ENCODE data around the gene PPIE. TPM values are rescaled to one million over a fixed set of nuclear protein-coding genes. Genes with fewer than 3 reads are reported as not detected.

PPIE gene
- total RNA-seq, 1 experiment from 2014 or later = 73.8 TPM

- Histone ChIP-seq H3K4me2 (ENCODE audit: low read length) (no peak overlapping the region), H3K27ac (ENCODE audit: low read depth, low read length) (no peak overlapping the region), H3K79me2 (ENCODE audit: insufficient read depth, low read length) (0 out of 2 replicates have a peak, but pooled peaks cover 2% of the 10 kb centered on the region), H3K4me1 (ENCODE audit: control insufficient read depth in 1 of 2, insufficient read depth in 2 of 2, low read length in 2 of 2) (no peaks in the 10 kb centered on the region), H4K20me1 (ENCODE audit: insufficient read depth) (no peaks in the 10 kb centered on the region), H3K9ac (ENCODE audit: low read length) (no peak overlapping the region), H3K27me3 (ENCODE audit: insufficient read depth, low read length) (no peaks in the 10 kb centered on the region), H2AFZ (ENCODE audit: low read depth, low read length, poor library complexity, severe bottlenecking) (no peak overlapping the region), H3K4me3 (replicated peaks in 1 of 2; ENCODE audit: low read depth in 1 of 2, low read length in 2 of 2) (no peak overlapping the region), H3K9me2 (ENCODE audit: insufficient read depth) (no peaks in the 10 kb centered on the region), H3K36me3 (ENCODE audit: control insufficient read depth in 1 of 2, insufficient read depth in 2 of 2, low read length in 2 of 2) (peaks cover 57 to 79% of the 10 kb centered on the region in 2 experiments), H3K9me3 (ENCODE audit: control insufficient read depth in 1 of 2, insufficient read depth in 1 of 2, low read depth in 1 of 2, low read length in 2 of 2) (no peaks in the 10 kb centered on the region)
- TF ChIP-seq POLR2A (IDR thresholded peaks at IDR 0.05; ENCODE audit: borderline replicate concordance, extremely low read depth, insufficient read depth, insufficient read length) = no peak
- TF ChIP-seq ELF1 (IDR thresholded peaks at IDR 0.05; ENCODE audit: borderline replicate concordance, low read depth) = no peak
- no peak for TF ChIP-seq FOSL1 (IDR thresholded peaks at IDR 0.05; ENCODE audit: low read depth)
- TF ChIP-seq ATF3 (IDR thresholded peaks at IDR 0.05) = no peak
- TF ChIP-seq MAX (IDR thresholded peaks at IDR 0.05) = no peak
- TF ChIP-seq RAD21 (IDR thresholded peaks at IDR 0.05; ENCODE audit: low read depth) = no peak
- no peak for TF ChIP-seq EZH2phosphoT487 (IDR thresholded peaks at IDR 0.05; ENCODE audit: borderline replicate concordance)
- no peak for TF ChIP-seq REST (IDR thresholded peaks at IDR 0.05; ENCODE audit: low read depth)
- no peak for TF ChIP-seq EGR1 (IDR thresholded peaks at IDR 0.05; ENCODE audit: low read depth)
- ATAC-seq (no peak), DNase-seq (ENCODE audit: low read depth, low spot score) (no peak)
- intact Hi-C loops (cut with micrococcal nuclease) = no loop called here
- ChIA-PET CTCF (no interaction called here), POLR2A (no interaction called here), RAD21 (ENCODE audit: low non-redundant PET in 1 of 2, low total read pairs in 2 of 2, uncharacterized antibody in 2 of 2, unreplicated experiment in 2 of 2) (no interaction called here)
- BruUV-seq (replicated peaks) = no TSS peak
Observed at GRCh38 chr1:39752703-39753102, 14.0 kb downstream of the PPIE start.

All from HCT116 (cell line).